Activated naive CD8-positive, alpha-beta T cell (primary cell): Measurements from ENCODE around the gene BTK.
A peak's percentile ranks its signal among the peaks of the same experiment; 100 is the strongest.

Source experiments
- H3K27ac Mint-ChIP-seq: one replicate; pipeline ENCODE4 v1.8.0; 2021; ENCODE audit warnings: mixed read lengths
- H3K27me3 Mint-ChIP-seq: one replicate; pipeline ENCODE4 v1.8.0; 2021; ENCODE audit warnings: mixed read lengths
- H3K36me3 Mint-ChIP-seq: one replicate; pipeline ENCODE4 v1.8.0; 2021; ENCODE audit warnings: mixed read lengths
- H3K4me1 Mint-ChIP-seq: one replicate; pipeline ENCODE4 v1.8.0; 2021; ENCODE audit warnings: low read depth, mixed read lengths
- H3K4me3 Mint-ChIP-seq: one replicate; pipeline ENCODE4 v1.8.0; 2021; ENCODE audit warnings: mild to moderate bottlenecking, mixed read lengths
- H3K9me3 Mint-ChIP-seq: one replicate; pipeline ENCODE4 v1.8.0; 2021; ENCODE audit warnings: low read depth, mixed read lengths

Gene BTK

DNA sequence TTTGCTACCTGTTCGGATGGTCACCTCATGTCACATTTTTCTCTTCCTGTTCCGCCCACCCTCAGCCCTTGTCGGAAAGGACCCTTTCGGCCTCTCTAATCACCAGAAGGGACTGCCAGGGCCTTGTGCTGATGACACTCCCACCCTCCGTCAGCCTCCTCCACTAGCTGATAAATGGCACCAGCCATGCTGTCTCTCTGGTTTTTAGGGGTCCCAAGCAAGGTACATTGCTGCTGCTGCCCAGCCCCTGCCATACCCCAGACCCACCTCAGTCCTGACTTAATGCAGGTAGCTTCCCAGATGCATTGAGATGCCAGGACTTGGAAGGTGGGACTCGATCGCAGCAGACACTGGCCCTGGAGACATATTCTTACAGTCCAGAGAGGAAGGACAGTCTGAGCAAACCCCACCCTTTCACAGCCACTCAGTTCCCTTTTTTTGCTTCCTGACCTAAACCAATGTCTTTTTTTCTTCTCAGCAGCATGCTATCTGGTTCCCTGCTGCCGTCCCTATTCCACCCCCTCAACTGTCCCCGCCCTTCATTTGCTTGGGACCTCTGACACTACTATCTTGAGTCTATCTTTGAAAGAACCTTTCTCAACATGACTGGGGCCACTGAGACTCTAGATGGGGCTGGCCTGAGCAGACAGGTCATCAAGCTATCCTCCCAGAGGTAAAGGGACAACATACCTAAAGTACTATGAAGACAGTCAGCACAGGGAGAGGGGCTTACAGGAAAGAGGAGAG is at the start of gene BTK:
BTK (minus strand) TSS at position 397 of the 747 bp plus-strand sequence. CDS start 10,907 bp downstream, outside the sequence.
- Mint-ChIP-seq H3K27ac (no peak within 1 kb of the TSS), H3K9me3 (no peaks in the 10 kb centered on the region), H3K4me3 (no peak within 1 kb of the TSS), H3K4me1 (peaks cover 4% of the 10 kb centered on the region), H3K27me3 (no peaks in the 10 kb centered on the region), H3K36me3 (no peaks in the 10 kb centered on the region)

DNA sequence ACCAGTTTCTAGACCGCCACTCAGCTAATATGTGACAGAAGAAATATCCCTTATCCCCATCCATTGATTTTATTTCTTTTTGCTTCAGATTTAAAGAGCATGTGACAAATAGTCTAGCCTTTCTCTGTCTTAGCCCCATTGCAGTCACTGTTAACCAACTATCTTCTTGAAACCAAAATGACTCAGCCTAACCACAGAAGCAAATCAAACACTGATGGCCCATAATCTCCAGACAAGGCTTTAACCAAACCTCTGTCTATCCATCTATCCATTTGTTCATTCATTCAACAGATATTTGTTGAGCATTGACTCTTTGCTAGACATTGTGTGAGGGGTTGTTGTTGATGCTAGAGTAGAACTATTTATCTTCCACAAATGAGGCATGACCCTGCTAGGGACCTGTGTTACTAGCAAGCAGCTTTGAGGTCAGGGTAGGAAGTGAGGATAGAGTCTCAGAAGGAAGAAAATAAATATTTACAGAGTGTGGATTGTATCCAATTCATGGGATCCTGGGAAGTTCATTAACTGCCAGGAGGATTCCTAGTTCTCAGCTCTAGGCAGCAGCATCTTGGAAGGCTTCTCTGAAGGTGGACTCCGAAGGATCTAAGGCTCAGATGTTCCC is 44.6 kb upstream of the BTK start:
- Mint-ChIP-seq H3K9me3 (no peaks in the 10 kb centered on the region), H3K4me3 (no peak overlapping the region), H3K27me3 (no peaks in the 10 kb centered on the region), H3K27ac (no peak overlapping the region), H3K36me3 (peaks cover 9% of the 10 kb centered on the region), H3K4me1 (peaks cover 11% of the 10 kb centered on the region)

DNA sequence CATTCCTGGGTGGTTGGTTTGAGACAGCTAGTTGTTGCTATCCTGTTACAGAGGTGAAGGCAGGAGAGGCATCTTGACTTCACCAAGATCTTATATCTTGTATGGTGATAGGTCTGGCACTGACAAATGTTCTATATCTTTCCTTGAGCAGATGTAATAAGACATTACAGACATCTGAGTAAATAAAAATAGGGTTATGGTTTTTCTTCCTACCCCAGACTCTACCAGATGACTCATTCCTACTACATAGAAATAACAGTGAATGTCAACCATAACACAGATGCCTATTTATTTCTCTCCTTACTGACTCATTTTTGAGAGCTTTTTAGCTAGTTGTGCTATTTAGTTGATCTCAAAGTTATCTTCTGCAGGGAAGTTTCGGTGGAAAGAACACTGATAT is 43.9 kb upstream of the BTK start:
- H3K9me3 Mint-ChIP-seq, result no peaks in the 10 kb centered on the region
- H3K36me3 Mint-ChIP-seq, result peaks cover 11% of the 10 kb centered on the region
- no peak overlapping the region for H3K4me3 Mint-ChIP-seq
- H3K4me1 Mint-ChIP-seq, result peaks cover 11% of the 10 kb centered on the region
- H3K27ac Mint-ChIP-seq, result no peak overlapping the region
- H3K27me3 Mint-ChIP-seq, result no peaks in the 10 kb centered on the region

DNA sequence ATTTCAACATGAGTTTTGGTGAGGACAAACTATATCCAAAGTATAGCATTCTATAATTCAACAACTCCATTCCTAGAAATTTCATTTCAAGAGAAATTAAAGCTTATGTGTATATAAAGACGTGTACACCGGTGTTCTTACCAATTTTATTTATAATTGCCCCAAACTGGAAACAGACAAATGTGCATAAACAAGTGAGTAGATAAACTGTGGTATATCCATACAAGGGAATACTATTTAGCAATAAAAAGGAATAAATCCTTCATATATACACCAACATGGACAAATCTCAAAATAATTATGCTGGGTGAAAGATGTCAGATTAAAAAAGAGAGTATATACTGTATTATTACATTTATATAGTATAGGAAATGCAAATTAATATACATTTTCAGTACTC is 42.0 kb upstream of the BTK start:
- H3K27ac Mint-ChIP-seq, result peak overlapping the region; percentile 58
- H3K4me3 Mint-ChIP-seq, result no peak overlapping the region
- H3K27me3 Mint-ChIP-seq, result no peaks in the 10 kb centered on the region
- H3K9me3 Mint-ChIP-seq, result no peaks in the 10 kb centered on the region
- H3K4me1 Mint-ChIP-seq, result peaks cover 11% of the 10 kb centered on the region
- H3K36me3 Mint-ChIP-seq, result peaks cover 16% of the 10 kb centered on the region

DNA sequence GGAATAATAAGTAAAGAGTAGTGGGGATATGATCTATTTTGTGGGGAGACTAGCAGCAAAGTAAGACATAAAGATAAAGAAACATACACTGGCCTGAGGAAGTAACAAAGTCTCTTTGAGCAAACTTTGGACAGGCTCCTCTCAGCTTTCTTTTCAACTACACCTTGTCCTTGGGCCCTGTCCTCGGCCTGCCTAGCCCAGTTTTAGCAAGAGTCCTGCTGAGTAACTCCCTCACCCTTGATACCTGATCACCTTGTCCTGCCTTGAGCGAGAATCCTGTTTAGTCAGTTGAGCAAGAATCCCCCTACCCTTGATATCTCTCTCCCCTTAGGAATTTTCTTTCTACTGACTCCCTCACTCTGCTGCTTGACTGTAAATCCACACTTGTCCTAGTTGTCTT is 33.5 kb upstream of the BTK start:
- Mint-ChIP-seq H3K27ac (peak overlapping the region; percentile 58), H3K36me3 (peaks cover 2% of the 10 kb centered on the region), H3K4me3 (peak overlapping the region; percentile 89), H3K27me3 (no peaks in the 10 kb centered on the region), H3K4me1 (peaks cover 34% of the 10 kb centered on the region), H3K9me3 (no peaks in the 10 kb centered on the region)

DNA sequence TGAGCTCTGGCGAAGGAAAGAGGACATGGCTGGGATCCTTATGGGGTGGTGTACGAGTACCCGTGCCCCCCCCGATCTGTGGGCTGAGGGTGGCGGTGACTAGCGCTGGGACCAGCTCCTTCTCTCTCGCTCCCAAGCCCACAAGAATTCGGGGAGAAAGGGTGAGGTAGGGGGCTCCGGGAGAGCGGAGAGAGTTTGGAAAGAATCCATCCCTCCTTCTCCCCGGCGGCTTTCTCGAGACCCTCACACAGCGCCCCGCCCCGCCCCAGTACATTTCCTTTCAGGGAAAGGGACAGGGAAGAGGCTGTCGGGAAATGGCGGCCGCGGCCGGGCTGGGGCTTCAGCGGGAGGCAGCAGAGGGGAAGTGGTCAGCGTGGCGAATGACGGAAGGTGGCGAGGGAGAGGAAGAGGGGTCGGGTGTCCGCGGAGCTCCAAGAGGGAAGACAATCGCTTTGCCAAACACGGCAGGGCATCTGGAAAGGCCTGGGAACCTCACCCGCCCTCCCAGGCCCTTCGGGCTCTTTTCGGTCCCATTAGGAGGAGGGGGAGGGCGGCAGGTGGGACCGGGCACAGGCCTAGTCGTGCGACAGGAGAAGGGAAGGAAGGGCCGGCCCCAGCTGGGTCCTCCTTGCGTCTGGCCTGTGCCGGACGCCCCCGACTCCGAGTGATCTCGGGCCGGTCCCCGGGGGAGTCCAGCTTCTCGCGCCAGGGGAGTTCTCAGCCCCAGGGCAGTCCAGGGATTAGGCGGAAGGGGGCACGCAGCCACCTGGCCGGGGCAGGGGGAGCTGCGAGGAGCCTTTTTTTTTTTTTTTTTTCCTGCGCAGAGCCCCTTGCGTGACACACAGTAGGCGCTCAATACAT is 32.2 kb upstream of the BTK start:
- Mint-ChIP-seq H3K27ac (peak overlapping the region; percentile 95), H3K9me3 (no peaks in the 10 kb centered on the region), H3K4me3 (peak overlapping the region; percentile 89), H3K27me3 (no peaks in the 10 kb centered on the region), H3K36me3 (peaks cover 2% of the 10 kb centered on the region), H3K4me1 (peaks cover 34% of the 10 kb centered on the region)

DNA sequence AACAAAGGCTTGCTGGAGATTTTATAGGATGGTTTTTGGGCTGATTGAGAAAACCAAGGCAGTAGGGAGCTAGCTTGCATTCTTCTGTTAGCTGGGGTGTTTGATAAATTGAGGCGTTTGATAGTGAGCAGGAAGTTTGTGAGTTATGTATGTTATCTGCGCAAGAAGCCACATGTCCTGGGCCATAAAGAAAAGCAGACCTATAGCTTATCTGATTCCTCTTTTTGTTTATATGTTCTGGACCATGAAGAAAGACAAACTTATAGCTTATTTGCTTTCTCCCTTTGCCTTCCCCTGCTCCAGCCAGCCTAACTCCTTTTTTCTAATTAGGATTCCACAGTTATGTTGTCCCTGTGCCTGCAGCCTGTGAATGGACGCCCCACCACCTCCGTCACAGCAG is 31.2 kb upstream of the BTK start:
- Mint-ChIP-seq H3K27ac (peak overlapping the region; percentile 95), H3K9me3 (no peaks in the 10 kb centered on the region), H3K4me3 (peak overlapping the region; percentile 89), H3K36me3 (peaks cover 6% of the 10 kb centered on the region), H3K4me1 (peaks cover 43% of the 10 kb centered on the region), H3K27me3 (no peaks in the 10 kb centered on the region)

DNA sequence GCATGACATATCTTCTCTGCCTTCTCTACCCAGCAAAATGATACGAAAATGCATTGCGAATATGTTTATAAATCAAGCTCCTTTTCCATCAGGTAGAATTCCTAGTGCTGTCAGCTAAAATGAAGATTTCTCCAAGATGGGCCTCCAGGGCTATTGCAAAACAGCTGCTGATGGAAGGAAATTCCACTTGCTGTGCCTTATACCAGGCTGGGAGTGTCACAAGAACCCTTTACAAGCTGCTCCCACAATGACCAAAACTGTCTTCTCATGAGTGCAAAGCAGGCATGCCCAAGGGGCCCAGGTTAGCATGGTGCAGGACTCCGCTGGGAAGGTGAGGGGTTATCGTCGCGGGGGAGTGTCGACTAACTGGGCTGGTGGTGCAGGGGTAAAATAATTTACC is 30.7 kb upstream of the BTK start:
- peaks cover 6% of the 10 kb centered on the region for H3K36me3 Mint-ChIP-seq
- peaks cover 48% of the 10 kb centered on the region for H3K4me1 Mint-ChIP-seq
- H3K27ac Mint-ChIP-seq, result peak overlapping the region; percentile 46
- no peaks in the 10 kb centered on the region for H3K27me3 Mint-ChIP-seq
- no peaks in the 10 kb centered on the region for H3K9me3 Mint-ChIP-seq
- peak overlapping the region; percentile 17 for H3K4me3 Mint-ChIP-seq

DNA sequence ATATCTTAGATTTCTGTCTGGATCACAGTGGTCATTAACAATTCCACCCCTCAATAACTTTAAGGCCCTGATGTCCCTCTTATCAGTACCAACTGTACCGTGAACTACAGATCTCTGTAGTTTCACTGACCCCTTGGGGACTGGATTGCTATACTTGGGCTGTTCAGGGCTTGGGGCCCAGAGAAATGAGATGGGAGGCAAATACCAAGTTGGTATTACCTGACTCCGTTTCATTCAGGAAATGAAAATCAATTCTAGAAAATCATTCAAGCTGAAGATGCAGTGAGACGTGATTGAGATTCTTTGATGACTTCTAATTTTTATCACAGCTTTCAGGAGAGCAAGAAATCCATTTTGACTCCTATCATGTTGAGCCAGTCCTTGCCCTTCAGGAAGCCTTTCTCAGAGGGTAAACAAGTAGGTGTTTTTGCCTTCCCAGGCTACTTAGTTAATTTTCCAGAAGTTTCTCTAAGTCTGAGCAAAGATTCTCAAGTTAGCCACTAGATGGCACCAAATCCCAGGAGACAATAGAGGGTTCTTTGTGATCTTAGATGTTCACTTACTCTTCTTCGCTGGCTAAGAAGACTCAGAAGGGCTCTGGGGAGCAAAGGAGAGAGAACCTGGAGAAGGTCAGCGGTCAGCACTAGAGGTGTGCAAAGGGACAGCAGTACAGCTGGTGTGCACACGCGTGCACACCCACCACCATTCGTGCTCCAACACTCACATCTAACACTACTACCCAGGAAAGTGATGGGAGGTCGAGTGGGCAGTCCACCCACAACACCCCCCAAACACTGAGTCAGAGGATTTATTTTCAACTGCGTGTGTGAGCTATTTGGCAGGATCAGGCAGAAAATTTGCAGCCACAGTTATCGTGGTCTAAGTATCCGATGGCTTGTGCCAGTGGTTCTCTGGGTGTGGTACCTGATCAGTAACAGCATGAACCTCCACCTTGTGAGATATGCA is 29.5 kb upstream of the BTK start:
- peaks cover 53% of the 10 kb centered on the region for H3K4me1 Mint-ChIP-seq
- no peaks in the 10 kb centered on the region for H3K27me3 Mint-ChIP-seq
- H3K27ac Mint-ChIP-seq, result peak overlapping the region; percentile 86
- H3K9me3 Mint-ChIP-seq, result no peaks in the 10 kb centered on the region
- peaks cover 8% of the 10 kb centered on the region for H3K36me3 Mint-ChIP-seq
- H3K4me3 Mint-ChIP-seq, result peak overlapping the region; percentile 51

DNA sequence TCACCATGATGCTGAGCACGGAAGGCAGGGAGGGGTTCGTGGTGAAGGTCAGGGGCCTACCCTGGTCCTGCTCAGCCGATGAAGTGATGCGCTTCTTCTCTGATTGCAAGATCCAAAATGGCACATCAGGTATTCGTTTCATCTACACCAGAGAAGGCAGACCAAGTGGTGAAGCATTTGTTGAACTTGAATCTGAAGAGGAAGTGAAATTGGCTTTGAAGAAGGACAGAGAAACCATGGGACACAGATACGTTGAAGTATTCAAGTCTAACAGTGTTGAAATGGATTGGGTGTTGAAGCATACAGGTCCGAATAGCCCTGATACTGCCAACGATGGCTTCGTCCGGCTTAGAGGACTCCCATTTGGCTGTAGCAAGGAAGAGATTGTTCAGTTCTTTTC is 26.0 kb upstream of the BTK start:
- H3K9me3 Mint-ChIP-seq, result no peaks in the 10 kb centered on the region
- no peak overlapping the region for H3K27ac Mint-ChIP-seq
- no peaks in the 10 kb centered on the region for H3K27me3 Mint-ChIP-seq
- no peak overlapping the region for H3K4me3 Mint-ChIP-seq
- H3K4me1 Mint-ChIP-seq, result peaks cover 42% of the 10 kb centered on the region
- peaks cover 7% of the 10 kb centered on the region for H3K36me3 Mint-ChIP-seq

DNA sequence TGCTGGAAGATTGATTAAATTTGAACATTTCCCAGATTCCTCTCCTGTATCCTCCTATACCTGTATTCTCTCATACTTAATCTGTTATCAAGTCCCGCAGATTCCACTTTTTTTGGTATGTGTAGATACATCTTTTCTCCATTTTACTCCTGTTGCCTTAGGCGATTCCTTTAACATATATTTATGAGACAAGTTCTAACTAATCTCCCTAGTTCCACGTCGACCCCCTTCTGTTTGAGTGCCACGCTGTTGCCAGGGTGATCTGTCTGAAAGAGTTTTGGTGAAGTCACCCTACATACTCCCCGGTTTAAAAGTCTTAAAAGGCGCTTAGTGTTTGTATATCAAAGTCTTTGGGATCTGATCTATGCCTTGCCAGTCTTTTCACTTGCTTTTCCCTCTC is 24.5 kb upstream of the BTK start:
- no peaks in the 10 kb centered on the region for H3K27me3 Mint-ChIP-seq
- H3K4me3 Mint-ChIP-seq, result peak overlapping the region; percentile 82
- H3K27ac Mint-ChIP-seq, result peak overlapping the region; percentile 86
- no peaks in the 10 kb centered on the region for H3K9me3 Mint-ChIP-seq
- H3K4me1 Mint-ChIP-seq, result peaks cover 41% of the 10 kb centered on the region
- peaks cover 7% of the 10 kb centered on the region for H3K36me3 Mint-ChIP-seq

DNA sequence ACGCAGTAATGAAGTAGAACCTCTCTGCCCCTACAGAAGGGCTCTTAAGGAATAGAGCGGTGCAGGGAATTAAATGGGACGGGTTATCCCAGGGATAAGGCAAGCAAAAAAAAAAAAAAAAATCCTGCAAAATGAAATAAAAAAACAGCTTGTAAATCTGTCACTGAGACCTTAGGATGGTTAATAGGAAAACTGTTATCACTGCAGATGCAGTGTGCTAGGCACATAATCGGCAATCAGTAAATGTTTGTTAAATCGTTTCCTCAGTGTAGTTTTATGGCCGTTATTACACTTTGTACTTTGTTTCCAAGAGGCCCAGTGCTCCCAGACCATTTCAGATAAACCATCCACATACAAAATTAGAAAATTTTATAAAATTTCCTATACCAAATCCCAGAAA is 23.1 kb upstream of the BTK start:
- peak overlapping the region; percentile 97 for H3K4me3 Mint-ChIP-seq
- no peaks in the 10 kb centered on the region for H3K27me3 Mint-ChIP-seq
- H3K9me3 Mint-ChIP-seq, result no peaks in the 10 kb centered on the region
- H3K27ac Mint-ChIP-seq, result peak overlapping the region; percentile 87
- peaks cover 37% of the 10 kb centered on the region for H3K4me1 Mint-ChIP-seq
- H3K36me3 Mint-ChIP-seq, result peaks cover 8% of the 10 kb centered on the region

DNA sequence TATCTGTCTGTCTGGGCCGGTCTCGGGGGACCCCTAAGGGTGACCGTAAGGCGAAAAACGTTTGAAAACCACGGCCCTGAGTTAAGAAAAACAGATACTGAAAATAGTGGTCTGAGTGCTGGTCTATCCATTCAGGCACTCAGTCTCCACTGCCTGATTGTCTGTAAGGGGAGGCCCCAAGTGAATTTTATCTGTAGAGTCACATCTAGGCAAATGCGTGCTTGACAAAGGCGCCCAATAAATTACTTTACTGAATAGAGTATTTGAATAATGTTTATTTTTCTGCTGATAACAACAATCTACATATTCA is 22.5 kb upstream of the BTK start:
- Mint-ChIP-seq H3K4me1 (peaks cover 37% of the 10 kb centered on the region), H3K36me3 (peaks cover 9% of the 10 kb centered on the region), H3K4me3 (peak overlapping the region; percentile 97), H3K9me3 (no peaks in the 10 kb centered on the region), H3K27me3 (no peaks in the 10 kb centered on the region), H3K27ac (peak overlapping the region; percentile 98)

DNA sequence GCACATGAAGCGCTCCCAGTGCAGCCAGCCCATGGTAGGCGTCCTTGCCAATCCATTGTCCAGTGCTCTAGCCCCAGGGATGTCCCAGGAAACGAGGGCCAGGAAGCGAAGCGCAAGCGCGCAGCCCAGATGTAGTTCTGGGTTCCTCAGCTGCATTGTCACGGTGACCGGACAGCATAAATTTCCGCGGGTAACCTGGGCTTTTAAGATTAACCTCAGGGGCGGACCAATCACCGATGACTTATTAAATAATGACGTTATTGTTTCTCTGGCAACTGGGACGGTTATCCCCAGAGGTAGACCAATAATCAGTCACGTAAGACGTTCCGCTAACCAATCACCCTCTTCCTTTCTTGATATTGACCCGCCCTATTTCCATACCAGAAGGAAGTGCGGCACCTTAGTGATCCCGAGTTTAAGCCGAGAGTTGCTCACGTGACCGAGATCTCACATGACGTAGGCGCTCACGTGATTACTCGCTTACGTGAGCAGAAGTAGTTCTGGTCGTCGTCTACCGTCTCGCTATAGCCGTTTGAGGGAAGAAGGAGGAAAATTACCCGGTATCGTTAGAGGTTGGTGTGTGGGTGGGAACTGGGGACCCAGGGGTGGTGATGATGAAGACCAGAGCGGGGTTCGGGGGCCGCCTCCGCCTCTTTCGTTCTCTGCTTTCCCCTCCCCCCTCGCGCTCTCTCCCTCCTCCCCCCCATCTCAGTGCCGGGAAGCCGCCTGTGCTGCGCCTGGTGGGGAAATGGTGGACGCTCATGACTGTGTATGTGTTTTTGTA is 21.9 kb upstream of the BTK start, which contains the start of the genes GLA and HNRNPH2:
GLA (minus strand) TSS at position 178 of the 784 bp plus-strand sequence; CDS start at position 156, 22 bp downstream.
HNRNPH2 (plus strand) TSS at position 475 of the 784 bp plus-strand sequence. CDS start 3,767 bp downstream, outside the sequence.
- Mint-ChIP-seq H3K4me1 (peaks cover 34% of the 10 kb centered on the region), H3K4me3 (peak within 1 kb of the TSS; percentile 97), H3K9me3 (no peaks in the 10 kb centered on the region), H3K36me3 (peaks cover 9% of the 10 kb centered on the region), H3K27me3 (no peaks in the 10 kb centered on the region), H3K27ac (peak within 1 kb of the TSS; percentile 98)
